Gastroesophageal sphincter (tissue), 3 donors: ENCODE results near the gene HBG2.

Experiments used
- CTCF ChIP-seq, 4 experiments: fragments of 200-600 bp in 2 of 4; fragments of 450-650 bp in 2 of 4; sonication (generic) in 1 of 4; IDR thresholded peaks; one replicate each; pipeline ENCODE4 v1.5.1; 2017 to 2019; ENCODE audit warnings: antibody characterized with exemption in 4 of 4, mild to moderate bottlenecking in 2 of 4, moderate library complexity in 2 of 4
- EP300 ChIP-seq: sonication (generic); formaldehyde crosslinking; IDR thresholded peaks from one replicate; pipeline ENCODE4 v1.6.1; 2017; ENCODE audit warnings: antibody characterized with exemption, mild to moderate bottlenecking

DNA sequence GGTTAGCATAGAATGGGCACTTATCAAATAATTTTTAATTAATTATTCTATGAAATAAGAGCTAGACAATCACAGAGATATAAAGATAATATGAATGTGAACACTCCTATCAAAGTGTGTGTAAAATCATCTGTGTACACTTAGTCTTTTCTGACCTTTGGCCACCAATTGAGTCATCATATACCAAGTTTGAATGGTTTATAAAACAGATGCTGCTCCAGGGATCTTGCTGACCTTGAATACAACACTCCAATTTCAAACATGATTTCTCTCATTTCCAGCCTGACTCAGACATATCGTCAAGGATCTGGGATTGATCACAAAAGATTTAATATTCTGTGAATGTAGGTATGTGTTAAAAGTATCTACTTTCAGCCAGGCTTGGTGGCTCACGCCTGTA is 51.2 kb downstream of the HBG2 start:
- TF ChIP-seq CTCF (IDR thresholded peaks at IDR 0.05) (no peak), EP300 (no peak)
